A673 (cell line): ENCODE measurements around the gene INPP5A. TPM values are rescaled to one million over a fixed set of nuclear protein-coding genes. Genes with fewer than 3 reads are reported as not detected.

Experiments used
- BruUV-seq: library from RNA; stranded (reverse); fragments of 400-500 nt; replicated peaks from 2 replicates; lab custom pipeline; 2021; lab: Mats Ljungman, UMichigan
- CTCF ChIA-PET: fragments of 300-600 bp; sonication (Branson Sonifier 250); formaldehyde crosslinking; loops from one replicate; lab custom pipeline; 2022; ENCODE audit warnings: antibody characterized with exemption; lab: Charles Lee
- POLR2A ChIA-PET: fragments of 300-600 bp; sonication (Branson Sonifier 250); formaldehyde crosslinking; loops from one replicate; lab custom pipeline; 2022; ENCODE audit warnings: antibody characterized with exemption; ENCODE audit not compliant: low non-redundant PET; lab: Charles Lee
- DNase-seq: peaks from one replicate; pipeline ENCODE4 v3.0.0-alpha.2; 2015; ENCODE audit warnings: low spot score
- H3K27ac ChIP-seq: fragments of 200-600 bp; sonication (generic); 2 replicates; pipeline ENCODE4 v1.5.1; 2016; ENCODE audit warnings: mixed run types, low read depth, mild to moderate bottlenecking, mixed read lengths, antibody characterized with exemption, low read length; ENCODE audit not compliant: poor library complexity, severe bottlenecking
- H3K27me3 ChIP-seq: fragments of 200-600 bp; sonication (generic); replicated peaks from 2 replicates; pipeline ENCODE4 v1.6.1; 2017; ENCODE audit warnings: mixed run types, low read depth, mild to moderate bottlenecking, mixed read lengths, antibody characterized with exemption, low read length; ENCODE audit not compliant: insufficient read depth, poor library complexity
- H3K36me3 ChIP-seq: fragments of 200-600 bp; sonication (generic); 2 replicates; pipeline ENCODE4 v1.6.1; 2016; ENCODE audit warnings: mixed run types, mild to moderate bottlenecking, mixed read lengths, antibody characterized with exemption, low read length; ENCODE audit not compliant: insufficient read depth, poor library complexity, severe bottlenecking
- H3K4me1 ChIP-seq: fragments of 200-600 bp; sonication (generic); 2 replicates; pipeline ENCODE4 v1.6.1; 2017; ENCODE audit warnings: mixed run types, mild to moderate bottlenecking, mixed read lengths, antibody characterized with exemption, low read length; ENCODE audit not compliant: insufficient read depth, poor library complexity, severe bottlenecking
- H3K4me3 ChIP-seq: fragments of 200-600 bp; sonication (generic); 2 replicates; pipeline ENCODE4 v1.5.1; 2016; ENCODE audit warnings: low read depth, mixed run types, mild to moderate bottlenecking, mixed read lengths, low read length; ENCODE audit not compliant: poor library complexity, severe bottlenecking
- H3K9me3 ChIP-seq: fragments of 200-600 bp; sonication (generic); 2 replicates; pipeline ENCODE4 v1.6.1; 2016; ENCODE audit warnings: mixed run types, low read depth, mild to moderate bottlenecking, mixed read lengths, antibody characterized with exemption, low read length; ENCODE audit not compliant: poor library complexity, severe bottlenecking
- CTCF ChIP-seq: fragments of 300-800, 200-600 bp; sonication (generic); conservative IDR thresholded peaks from 2 replicates; pipeline ENCODE4 v1.5.1; 2017; ENCODE audit warnings: low read depth, mild to moderate bottlenecking, antibody characterized with exemption, low read length, moderate library complexity, mixed read lengths
- EZH2 ChIP-seq: fragments of 200-600 bp; sonication (generic); IDR thresholded peaks from 2 replicates; pipeline ENCODE4 v1.6.1; 2017; ENCODE audit warnings: borderline replicate concordance, low read depth, mild to moderate bottlenecking, mixed read lengths, antibody characterized with exemption, low read length; ENCODE audit not compliant: poor library complexity, severe bottlenecking
- intact Hi-C: fragments of 100-400 bp; cut with micrococcal nuclease; formaldehyde crosslinking; loops from one replicate; pipeline ENCODE4 v1.10.0; 2022; ENCODE audit not compliant: unreplicated experiment
- total RNA-seq: library from RNA; stranded (reverse); gene quantifications from 2 replicates; pipeline ENCODE4 v1.2.3, GENCODE V29; 2021

The INPP5A gene
- total RNA-seq, 1 experiment from 2014 or later: 21.8 TPM

- BruUV-seq: no TSS peak
- intact Hi-C loops: no loop called here
- Histone ChIP-seq H3K27me3 (peaks cover 83% of the 10 kb centered on the region), H3K36me3 (no peaks in the 10 kb centered on the region), H3K4me3 (no peak overlapping the region), H3K4me1 (no peaks in the 10 kb centered on the region), H3K9me3 (no peaks in the 10 kb centered on the region), H3K27ac (no peak overlapping the region)
- no peak for DNase-seq
- TF ChIP-seq EZH2 (no peak), CTCF (no peak)
- ChIA-PET POLR2A (no interaction called here), CTCF (no interaction called here)
Observed at GRCh38 chr10:132786476-132786883, 248.9 kb downstream of the INPP5A start.

- intact Hi-C loops: no loop called here
- no TSS peak for BruUV-seq
- H3K27ac ChIP-seq: no peak overlapping the region
- no peak for TF ChIP-seq CTCF
- TF ChIP-seq EZH2: peak; percentile 99
- no peak overlapping the region for H3K4me3 ChIP-seq
- POLR2A ChIA-PET: no interaction called here
- peaks cover 85% of the 10 kb centered on the region for H3K27me3 ChIP-seq
- CTCF ChIA-PET: no interaction called here
- no peaks in the 10 kb centered on the region for H3K9me3 ChIP-seq
- DNase-seq: no peak
- no peaks in the 10 kb centered on the region for H3K36me3 ChIP-seq
- no peaks in the 10 kb centered on the region for H3K4me1 ChIP-seq
Observed at GRCh38 chr10:132786884-132787494, 249.4 kb downstream of the INPP5A start.

GRCh38 chr10:132787495-132788179 lies 250.1 kb downstream of the INPP5A start:
- no peak overlapping the region for H3K4me3 ChIP-seq
- ChIA-PET POLR2A (no interaction called here), CTCF (no interaction called here)
- H3K36me3 ChIP-seq: no peaks in the 10 kb centered on the region
- no peaks in the 10 kb centered on the region for H3K4me1 ChIP-seq
- H3K27me3 ChIP-seq: peaks cover 85% of the 10 kb centered on the region
- no TSS peak for BruUV-seq
- DNase-seq: peak; percentile 32
- H3K9me3 ChIP-seq: no peaks in the 10 kb centered on the region
- TF ChIP-seq EZH2 (no peak), CTCF (no peak)
- intact Hi-C loops: no loop called here
- no peak overlapping the region for H3K27ac ChIP-seq
